ENCODE data around the gene TM4SF1. TPM values are rescaled to one million over a fixed set of nuclear protein-coding genes. Genes with fewer than 3 reads are reported as not detected.

Gene TM4SF1
- total RNA-seq, 1 donor from 2014 or later, result 0.97 TPM

GRCh38 chr3:149411583-149411982, 34.1 kb upstream of the TM4SF1 start:
- H3K27me3 Mint-ChIP-seq (ENCODE audit: unreplicated experiment), result no peaks in the 10 kb centered on the region
- no peak for DNase-seq (ENCODE audit: low spot score)
- H3K4me1 Mint-ChIP-seq (ENCODE audit: unreplicated experiment), result peaks cover 7% of the 10 kb centered on the region
- no peak overlapping the region for H3K4me3 Mint-ChIP-seq (ENCODE audit: unreplicated experiment)
- no peaks in the 10 kb centered on the region for H3K9me3 Mint-ChIP-seq (ENCODE audit: unreplicated experiment)
- no peaks in the 10 kb centered on the region for H3K36me3 Mint-ChIP-seq (ENCODE audit: low read depth, unreplicated experiment)
- TF ChIP-seq CTCF (IDR thresholded peaks at IDR 0.05; ENCODE audit: unreplicated experiment), result no peak
- H3K27ac Mint-ChIP-seq (ENCODE audit: unreplicated experiment), result no peak overlapping the region

DNA sequence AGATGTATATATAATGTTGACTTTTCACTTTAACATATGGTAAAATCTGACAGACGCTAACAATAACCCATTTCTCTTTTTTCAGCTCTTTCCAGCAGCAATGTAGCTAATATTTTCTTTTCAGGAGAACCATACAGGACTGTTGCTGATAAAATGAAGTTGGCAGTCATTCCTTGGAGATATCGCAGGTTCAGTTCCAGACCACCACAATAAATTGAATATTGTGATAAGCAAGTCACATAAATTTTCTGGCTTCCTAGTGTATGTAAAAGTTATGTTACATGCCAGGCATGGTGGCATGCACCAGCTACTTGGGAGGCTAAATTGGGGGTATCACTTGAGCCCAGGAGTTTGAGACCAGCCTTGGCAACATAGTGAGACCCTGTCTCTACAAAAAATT, 31.9 kb upstream of the TM4SF1 start:
- no peaks in the 10 kb centered on the region for H3K36me3 Mint-ChIP-seq (ENCODE audit: low read depth, unreplicated experiment)
- no peak for TF ChIP-seq CTCF (IDR thresholded peaks at IDR 0.05; ENCODE audit: unreplicated experiment)
- H3K4me3 Mint-ChIP-seq (ENCODE audit: unreplicated experiment), result no peak overlapping the region
- DNase-seq (ENCODE audit: low spot score), result no peak
- no peaks in the 10 kb centered on the region for H3K9me3 Mint-ChIP-seq (ENCODE audit: unreplicated experiment)
- no peak overlapping the region for H3K27ac Mint-ChIP-seq (ENCODE audit: unreplicated experiment)
- no peaks in the 10 kb centered on the region for H3K4me1 Mint-ChIP-seq (ENCODE audit: unreplicated experiment)
- H3K27me3 Mint-ChIP-seq (ENCODE audit: unreplicated experiment), result no peaks in the 10 kb centered on the region

- Mint-ChIP-seq H3K27ac (ENCODE audit: unreplicated experiment) (no peak overlapping the region), H3K4me1 (ENCODE audit: unreplicated experiment) (no peaks in the 10 kb centered on the region), H3K27me3 (ENCODE audit: unreplicated experiment) (no peaks in the 10 kb centered on the region), H3K36me3 (ENCODE audit: low read depth, unreplicated experiment) (no peaks in the 10 kb centered on the region), H3K4me3 (ENCODE audit: unreplicated experiment) (no peak overlapping the region), H3K9me3 (ENCODE audit: unreplicated experiment) (no peaks in the 10 kb centered on the region)
- TF ChIP-seq CTCF (IDR thresholded peaks at IDR 0.05; ENCODE audit: unreplicated experiment), result no peak
- no peak for DNase-seq (ENCODE audit: low spot score)
Observed at GRCh38 chr3:149407898-149408297, 30.4 kb upstream of the TM4SF1 start.

GRCh38 chr3:149406244-149406752, 28.8 kb upstream of the TM4SF1 start:
- no peak for DNase-seq (ENCODE audit: low spot score)
- H3K27ac Mint-ChIP-seq (ENCODE audit: unreplicated experiment), result no peak overlapping the region
- H3K27me3 Mint-ChIP-seq (ENCODE audit: unreplicated experiment), result no peaks in the 10 kb centered on the region

DNA sequence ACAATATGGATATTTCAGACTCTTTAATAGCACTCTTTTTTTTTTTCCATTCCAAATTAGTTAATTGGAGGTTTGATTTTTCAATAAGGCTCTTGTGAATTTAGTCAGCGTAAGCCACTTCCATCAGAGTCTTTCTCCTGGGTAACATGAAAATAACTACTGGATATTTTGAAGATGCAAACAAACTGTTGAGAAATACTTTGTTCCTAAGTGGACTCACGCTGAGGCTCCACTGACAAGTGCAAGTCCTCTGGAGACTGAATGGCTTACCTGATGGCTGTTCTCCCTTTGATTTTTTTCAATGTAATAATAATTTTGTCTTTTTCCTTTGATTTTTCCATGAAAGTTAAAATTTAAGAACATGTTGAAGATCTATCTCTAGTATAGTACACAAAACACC, 26.0 kb upstream of the TM4SF1 start:
- Mint-ChIP-seq H3K9me3 (ENCODE audit: unreplicated experiment) (no peaks in the 10 kb centered on the region), H3K36me3 (ENCODE audit: low read depth, unreplicated experiment) (no peaks in the 10 kb centered on the region), H3K4me1 (ENCODE audit: unreplicated experiment) (no peaks in the 10 kb centered on the region), H3K4me3 (ENCODE audit: unreplicated experiment) (no peak overlapping the region), H3K27me3 (ENCODE audit: unreplicated experiment) (no peaks in the 10 kb centered on the region), H3K27ac (ENCODE audit: unreplicated experiment) (no peak overlapping the region)
- DNase-seq (ENCODE audit: low spot score), result no peak
- no peak for TF ChIP-seq CTCF (IDR thresholded peaks at IDR 0.05; ENCODE audit: unreplicated experiment)

More at GRCh38 chr3:149406244-149406752, 28.8 kb upstream of the TM4SF1 start:
- Mint-ChIP-seq H3K4me3 (ENCODE audit: unreplicated experiment) (no peak overlapping the region), H3K4me1 (ENCODE audit: unreplicated experiment) (no peaks in the 10 kb centered on the region), H3K36me3 (ENCODE audit: low read depth, unreplicated experiment) (no peaks in the 10 kb centered on the region), H3K9me3 (ENCODE audit: unreplicated experiment) (no peaks in the 10 kb centered on the region)
- no peak for TF ChIP-seq CTCF (IDR thresholded peaks at IDR 0.05; ENCODE audit: unreplicated experiment)
